H9 (cell line): Measurements from ENCODE around the gene SLC29A1. TPM values are rescaled to one million over a fixed set of nuclear protein-coding genes. Genes with fewer than 3 reads are reported as not detected.

ENCODE experiments used
- DNase-seq: peaks from one replicate; pipeline ENCODE4 v3.0.0-alpha.2; 2017
- H2AFZ ChIP-seq: one replicate; pipeline ENCODE4 v1.6.1; 2013; ENCODE audit warnings: mild to moderate bottlenecking, low read length, control low read depth, moderate library complexity
- H2AK5ac ChIP-seq: 2 replicates; pipeline ENCODE4 v1.6.1; 2013; ENCODE audit warnings: low read length, control low read depth, mixed read lengths; ENCODE audit not compliant: insufficient read length
- H2BK120ac ChIP-seq: one replicate; pipeline ENCODE4 v1.6.1; 2013; ENCODE audit warnings: low read depth, mild to moderate bottlenecking, low read length, control low read depth, inconsistent platforms; ENCODE audit not compliant: poor library complexity, severe bottlenecking
- H2BK12ac ChIP-seq: 2 replicates; pipeline ENCODE4 v1.6.1; 2013; ENCODE audit warnings: low read length, control low read depth, mixed read lengths, low read depth; ENCODE audit not compliant: insufficient read length
- H2BK15ac ChIP-seq: 2 replicates; pipeline ENCODE4 v1.6.1; 2013; ENCODE audit warnings: low read depth, low read length, control low read depth
- H2BK20ac ChIP-seq: one replicate; pipeline ENCODE4 v1.6.1; 2013; ENCODE audit warnings: low read depth, mild to moderate bottlenecking, low read length, control low read depth, inconsistent platforms; ENCODE audit not compliant: poor library complexity, severe bottlenecking
- H2BK5ac ChIP-seq: 2 replicates; pipeline ENCODE4 v1.6.1; 2013; ENCODE audit warnings: low read length, control low read depth, mixed read lengths; ENCODE audit not compliant: insufficient read length
- H3K14ac ChIP-seq: 2 replicates; pipeline ENCODE4 v1.6.1; 2013; ENCODE audit warnings: low read length, control low read depth; ENCODE audit not compliant: insufficient read depth
- H3K18ac ChIP-seq: 2 replicates; pipeline ENCODE4 v1.6.1; 2013; ENCODE audit warnings: low read depth, mild to moderate bottlenecking, mixed read lengths, low read length, control low read depth; ENCODE audit not compliant: insufficient read length
- H3K23ac ChIP-seq: 2 replicates; pipeline ENCODE4 v1.6.1; 2013; ENCODE audit warnings: low read length, control low read depth, mixed read lengths, low read depth; ENCODE audit not compliant: insufficient read length
- H3K23me2 ChIP-seq: 2 replicates; pipeline ENCODE4 v1.6.1; 2013; ENCODE audit warnings: low read depth, mild to moderate bottlenecking, mixed read lengths, low read length, control low read depth; ENCODE audit not compliant: insufficient read length, poor library complexity, severe bottlenecking
- H3K27ac ChIP-seq: 2 replicates; pipeline ENCODE4 v1.5.1; 2013; ENCODE audit warnings: low read length, control low read depth, mixed read lengths, low read depth; ENCODE audit not compliant: insufficient read length
- H3K27me3 ChIP-seq: 2 replicates; pipeline ENCODE4 v1.6.1; 2013; ENCODE audit warnings: low read length, control low read depth, inconsistent platforms; ENCODE audit not compliant: insufficient read depth
- H3K4ac ChIP-seq: 2 replicates; pipeline ENCODE4 v1.6.1; 2013; ENCODE audit warnings: low read depth, mild to moderate bottlenecking, control low read depth, inconsistent platforms, low read length, moderate library complexity
- H3K4me1 ChIP-seq: 2 replicates; pipeline ENCODE4 v1.6.1; 2013; ENCODE audit warnings: low read length, control low read depth, inconsistent platforms; ENCODE audit not compliant: insufficient read depth
- H3K4me2 ChIP-seq: 2 replicates; pipeline ENCODE4 v1.6.1; 2013; ENCODE audit warnings: low read length, control low read depth, mixed read lengths; ENCODE audit not compliant: insufficient read length, insufficient read depth
- H3K56ac ChIP-seq: 2 replicates; pipeline ENCODE4 v1.6.1; 2013; ENCODE audit warnings: low read depth, mild to moderate bottlenecking, mixed read lengths, low read length, control low read depth; ENCODE audit not compliant: insufficient read length
- H3K79me1 ChIP-seq: 2 replicates; pipeline ENCODE4 v1.6.1; 2013; ENCODE audit warnings: low read depth, mild to moderate bottlenecking, moderate library complexity, low read length, control low read depth, inconsistent platforms; ENCODE audit not compliant: insufficient read depth, poor library complexity, severe bottlenecking
- H3K79me2 ChIP-seq: 2 replicates; pipeline ENCODE4 v1.6.1; 2013; ENCODE audit warnings: low read length, control low read depth, inconsistent platforms; ENCODE audit not compliant: insufficient read depth
- H3K9ac ChIP-seq: 2 replicates; pipeline ENCODE4 v1.6.1; 2013; ENCODE audit warnings: low read length, control low read depth, mixed read lengths; ENCODE audit not compliant: insufficient read length; ENCODE audit errors: extremely low read depth
- H3K9me3 ChIP-seq: one replicate; pipeline ENCODE4 v1.6.1; 2013; ENCODE audit warnings: low read depth, low read length, inconsistent platforms; ENCODE audit not compliant: control insufficient read depth
- H3T11ph ChIP-seq: one replicate; pipeline ENCODE4 v1.6.1; 2013; ENCODE audit warnings: mild to moderate bottlenecking, low read length, control low read depth, inconsistent platforms
- H4K20me1 ChIP-seq: one replicate; pipeline ENCODE4 v1.6.1; 2013; ENCODE audit not compliant: control insufficient read depth, insufficient read length, insufficient read depth
- H4K5ac ChIP-seq: 2 replicates; pipeline ENCODE4 v1.6.1; 2013; ENCODE audit warnings: low read depth, mild to moderate bottlenecking, mixed read lengths, low read length, control low read depth; ENCODE audit not compliant: insufficient read length
- H4K8ac ChIP-seq: replicated peaks from 2 replicates; pipeline ENCODE4 v1.6.1; 2013; ENCODE audit warnings: low read length, control low read depth, mixed read lengths, low read depth; ENCODE audit not compliant: insufficient read length
- H4K91ac ChIP-seq: 2 replicates; pipeline ENCODE4 v1.6.1; 2013; ENCODE audit warnings: low read depth, mild to moderate bottlenecking, moderate library complexity, mixed read lengths, low read length, control low read depth; ENCODE audit not compliant: insufficient read length
- H3K27ac Mint-ChIP-seq, 3 experiments: 2 replicates in 2 of 3; 3 replicates in 1 of 3; pipeline ENCODE4 v1.8.0; 2020 to 2021; ENCODE audit warnings: mixed read lengths in 3 of 3, mild to moderate bottlenecking in 1 of 3, moderate library complexity in 1 of 3
- H3K27me3 Mint-ChIP-seq: 2 replicates; pipeline ENCODE4 v1.8.0; 2021; ENCODE audit warnings: low read depth, mild to moderate bottlenecking, moderate library complexity, mixed read lengths
- H3K36me3 Mint-ChIP-seq, 3 experiments: 2 replicates in 2 of 3; 3 replicates in 1 of 3; pipeline ENCODE4 v1.8.0; 2020 to 2021; ENCODE audit warnings: low read depth in 3 of 3, mixed read lengths in 3 of 3; ENCODE audit not compliant: insufficient read depth in 1 of 3
- H3K4me1 Mint-ChIP-seq, 2 experiments: 2 replicates each; pipeline ENCODE4 v1.8.0; 2020; ENCODE audit warnings: mixed read lengths in 2 of 2
- H3K4me3 Mint-ChIP-seq, 2 experiments: 2 replicates in 1 of 2; 3 replicates in 1 of 2; pipeline ENCODE4 v1.8.0; 2020 to 2021; ENCODE audit warnings: mild to moderate bottlenecking in 2 of 2, mixed read lengths in 2 of 2, moderate library complexity in 1 of 2
- H3K9me3 Mint-ChIP-seq, 2 experiments: 2 replicates in 1 of 2; 3 replicates in 1 of 2; pipeline ENCODE4 v1.8.0; 2020; ENCODE audit warnings: mild to moderate bottlenecking in 2 of 2, mixed read lengths in 2 of 2, moderate library complexity in 1 of 2
- CTCF ChIP-seq: fragments of 200-600 bp; sonication (generic); conservative IDR thresholded peaks from 3 replicates; pipeline ENCODE4 v1.8.0; 2021; ENCODE audit warnings: antibody characterized with exemption, mild to moderate bottlenecking
- WGBS: extraction: QIAGEN DNeasy Blood & Tissue Kit; methylation state at CpG from one replicate; pipeline ENCODE4 v1.1.7; 2013; ENCODE audit warnings: missing lambda C conversion rate, low lambda C conversion rate, mixed read lengths; ENCODE audit not compliant: insufficient read length; ENCODE audit errors: extremely low coverage; 5-methylcytosine and 5-hydroxymethylcytosine counted together
- total RNA-seq: library from RNA; stranded (reverse); gene quantifications from 2 replicates; pipeline ENCODE4 v1.2.1, GENCODE V29; 2021

The SLC29A1 gene
- total RNA-seq, 1 experiment from 2014 or later, result 124 TPM

GRCh38 chr6:44266347-44266746, 43.0 kb downstream of the SLC29A1 start:
- Histone ChIP-seq H3K18ac (no peak overlapping the region), H2BK15ac (no peak overlapping the region), H3K23ac (no peak overlapping the region), H3K79me2 (no peaks in the 10 kb centered on the region), H3K4ac (no peak overlapping the region), H2BK5ac (no peak overlapping the region), H3K4me1 (peaks cover 9% of the 10 kb centered on the region; the same call in 1 of the 2 replicates), H3K23me2 (peaks cover 20% of the 10 kb centered on the region), H3K9ac (no peak overlapping the region), H3K27ac (no peak overlapping the region), H3T11ph (no peak overlapping the region), H3K79me1 (no peaks in the 10 kb centered on the region), H3K4me2 (no peak overlapping the region), H4K91ac (no peak overlapping the region), H2BK20ac (no peak overlapping the region), H4K8ac (no peak overlapping the region), H3K56ac (no peak overlapping the region), H3K9me3 (no peaks in the 10 kb centered on the region), H2AK5ac (no peak overlapping the region), H2BK12ac (no peak overlapping the region), H2BK120ac (no peak overlapping the region), H3K27me3 (peaks cover 7% of the 10 kb centered on the region; the same call in 1 of the 2 replicates), H2AFZ (no peak overlapping the region), H4K20me1 (no peaks in the 10 kb centered on the region), H4K5ac (no peak overlapping the region), H3K14ac (no peak overlapping the region)
- no CpG with 5 or more reads among the region's 3 CpGs for WGBS
- H3K4me1 Mint-ChIP-seq, result peaks cover 42 to 53% of the 10 kb centered on the region in 2 experiments
- DNase-seq, result no peak
- no peaks in the 10 kb centered on the region; a peak in 1 of 5 replicates for H3K9me3 Mint-ChIP-seq
- H3K27ac Mint-ChIP-seq, result peak overlapping the region in 1 of 3 experiments; percentile 40; a peak in 1 of 7 replicates
- H3K27me3 Mint-ChIP-seq, result peaks cover 23% of the 10 kb centered on the region
- peak overlapping the region; percentile 25 to 88; a peak in 4 of 5 replicates for H3K4me3 Mint-ChIP-seq
- TF ChIP-seq CTCF, result no peak
- H3K36me3 Mint-ChIP-seq, result no peaks in the 10 kb centered on the region; a peak in 1 of 7 replicates
